Stimulated activated CD8-positive, alpha-beta memory T cell treated with anti-CD3 and anti-CD28 coated beads, Interleukin-4, amount 100 ng/mL, for 4 hours (primary cell): ENCODE data around the gene CORIN.

Source experiments
- DNase-seq, 2 donors: peaks; one replicate each; pipeline ENCODE4 v3.0.0-alpha.2; 2020; ENCODE audit warnings: low read depth in 2 of 2, low spot score in 1 of 2

CORIN gene

GRCh38 chr4:47647029-47647428, 190.8 kb downstream of the CORIN start:
- no peak for DNase-seq

- DNase-seq = no peak
These were observed 191.5 kb downstream of the CORIN start for GRCh38 chr4:47646372-47646771.

GRCh38 chr4:47643845-47644244, 194.0 kb downstream of the CORIN start:
- no peak for DNase-seq

DNA sequence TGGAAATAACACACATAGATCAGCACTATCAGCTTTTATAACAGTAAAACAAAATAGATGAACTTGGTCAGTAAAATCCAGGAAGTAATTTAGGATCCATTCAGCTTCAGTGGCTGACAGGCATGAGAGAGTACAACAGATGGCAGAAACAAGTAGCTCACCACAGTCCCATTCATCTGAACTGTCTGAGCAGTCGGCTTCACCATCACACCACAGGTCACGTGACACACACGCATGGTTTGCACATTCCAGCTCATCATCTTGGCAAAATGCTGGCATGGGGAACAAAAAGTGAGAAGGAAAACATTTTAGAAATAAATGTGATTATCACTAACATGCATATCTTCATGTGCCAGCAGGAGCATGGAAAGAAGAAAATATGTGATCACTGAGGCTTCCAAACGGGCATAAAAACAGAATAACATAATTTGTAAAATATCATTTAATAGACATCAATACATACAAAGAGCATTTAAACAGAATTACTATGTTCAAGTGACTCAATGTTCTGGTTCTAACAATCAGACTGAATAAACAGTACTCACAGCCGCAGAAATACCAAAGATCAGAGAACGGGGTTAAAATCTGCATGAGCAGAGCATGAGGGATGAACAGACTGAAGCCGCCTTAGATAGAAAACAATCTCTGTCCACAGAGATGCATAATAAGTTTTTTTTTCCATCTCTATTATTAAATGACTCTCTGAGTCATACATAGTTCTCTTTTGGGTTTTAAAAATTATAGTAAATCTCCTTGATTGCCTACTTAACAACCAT, 194.7 kb downstream of the CORIN start:
- no peak for DNase-seq

DNA sequence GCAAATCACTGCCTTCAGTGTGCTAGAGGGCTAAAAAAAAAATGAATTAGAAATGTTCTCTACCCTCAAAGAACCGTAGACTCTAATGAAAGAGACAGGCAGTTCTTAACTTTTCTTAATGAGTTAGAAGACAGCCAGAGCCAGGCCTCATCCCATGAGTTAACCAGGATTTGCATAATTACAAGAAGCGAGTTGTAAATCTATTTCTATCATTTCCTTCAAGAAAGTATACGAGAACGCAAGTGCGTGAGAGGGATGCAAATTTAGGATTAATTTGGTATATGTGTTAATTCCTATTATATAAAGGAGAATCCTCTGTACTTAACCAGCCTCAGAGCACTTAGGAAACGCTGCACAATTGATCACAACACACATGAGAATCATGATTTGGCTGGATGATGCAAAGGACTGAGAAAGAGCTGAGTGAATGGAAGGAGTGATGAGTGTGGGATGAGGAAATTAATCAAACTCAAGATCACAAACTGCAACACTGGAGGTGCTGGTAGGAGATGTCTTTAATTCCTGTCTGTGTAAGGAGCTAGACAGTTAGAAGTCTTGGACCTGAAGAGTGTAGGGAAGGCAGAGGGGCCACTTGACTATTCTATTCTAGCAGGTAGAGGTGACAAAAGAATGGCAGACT, 195.6 kb downstream of the CORIN start:
- no peak for DNase-seq

GRCh38 chr4:47641755-47642154, 196.1 kb downstream of the CORIN start:
- DNase-seq = no peak

DNA sequence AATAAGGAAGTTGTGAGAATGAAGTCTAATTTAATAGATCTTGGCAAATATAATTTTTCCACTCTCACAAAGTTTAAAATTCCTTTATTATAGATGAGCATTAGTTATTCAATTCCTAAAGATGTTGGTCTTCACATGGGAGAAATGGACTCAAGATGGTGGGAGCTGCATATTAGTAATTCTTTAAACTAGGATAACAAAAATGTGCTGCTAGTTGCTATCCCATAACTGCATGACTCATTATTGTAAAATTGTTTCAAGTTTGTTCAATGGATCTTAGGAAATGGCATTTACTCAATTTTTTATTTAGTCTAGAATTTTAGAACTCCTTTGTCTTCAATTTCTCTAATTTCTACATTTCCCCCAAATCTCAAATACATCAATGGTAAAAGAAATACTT, 197.0 kb downstream of the CORIN start:
- no peak for DNase-seq

GRCh38 chr4:47639531-47639930, 198.3 kb downstream of the CORIN start:
- DNase-seq = no peak

- no peak for DNase-seq
These were observed 206.7 kb downstream of the CORIN start for GRCh38 chr4:47631161-47631560.

- DNase-seq = no peak
These were observed 213.8 kb downstream of the CORIN start for GRCh38 chr4:47624031-47624441.

GRCh38 chr4:47621181-47621580, 216.7 kb downstream of the CORIN start:
- DNase-seq = no peak

GRCh38 chr4:47619691-47620090, 218.2 kb downstream of the CORIN start:
- no peak for DNase-seq

DNA sequence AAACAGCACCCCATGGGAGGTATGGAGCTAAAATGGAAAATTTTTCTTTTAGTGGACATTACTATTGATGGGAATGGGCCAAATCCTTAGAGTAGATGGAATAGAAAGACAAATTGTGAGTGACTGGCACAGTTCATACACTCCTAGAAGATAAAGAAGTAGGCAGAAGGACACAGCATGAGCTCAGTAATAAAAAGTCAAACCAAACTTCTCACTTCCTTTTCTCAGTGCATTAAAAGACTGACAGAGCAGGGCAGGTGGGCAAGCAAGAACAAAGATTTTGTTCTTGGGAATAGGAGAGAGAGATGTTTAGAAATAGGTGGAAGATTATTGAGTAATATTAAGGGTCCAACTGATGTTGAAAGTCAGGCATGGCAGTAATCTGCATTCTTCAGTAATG, 220.3 kb downstream of the CORIN start:
- no peak for DNase-seq

DNA sequence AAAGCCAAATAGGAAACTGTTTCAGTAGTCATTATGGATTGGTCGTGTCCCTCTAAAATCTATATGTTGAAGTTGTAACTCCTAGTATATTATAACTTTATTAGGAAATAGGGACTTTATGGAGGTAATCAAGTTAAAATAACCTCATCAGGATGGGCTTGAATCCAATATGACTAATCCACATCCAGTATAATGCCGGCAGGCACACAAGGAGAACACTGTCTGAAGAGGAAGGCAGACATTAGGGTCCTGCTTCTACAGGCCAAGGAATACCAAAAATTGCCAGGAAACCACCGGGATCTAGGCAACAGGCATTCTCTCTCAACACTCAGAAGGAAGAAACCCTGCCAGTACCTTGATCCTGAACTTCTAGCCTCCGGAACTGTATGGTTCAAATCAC, 222.5 kb downstream of the CORIN start:
- no peak for DNase-seq

- no peak for DNase-seq
These were observed 225.5 kb downstream of the CORIN start for GRCh38 chr4:47612116-47613023.

- DNase-seq = no peak
These were observed 231.4 kb downstream of the CORIN start for GRCh38 chr4:47606482-47606881.

- DNase-seq = no peak
These were observed 239.0 kb downstream of the CORIN start for GRCh38 chr4:47598896-47599295.

GRCh38 chr4:47598320-47598719, 239.5 kb downstream of the CORIN start:
- DNase-seq = no peak

GRCh38 chr4:47597696-47598095, 240.2 kb downstream of the CORIN start:
- no peak for DNase-seq

GRCh38 chr4:47590325-47590724, 247.5 kb downstream of the CORIN start:
- DNase-seq = no peak

DNA sequence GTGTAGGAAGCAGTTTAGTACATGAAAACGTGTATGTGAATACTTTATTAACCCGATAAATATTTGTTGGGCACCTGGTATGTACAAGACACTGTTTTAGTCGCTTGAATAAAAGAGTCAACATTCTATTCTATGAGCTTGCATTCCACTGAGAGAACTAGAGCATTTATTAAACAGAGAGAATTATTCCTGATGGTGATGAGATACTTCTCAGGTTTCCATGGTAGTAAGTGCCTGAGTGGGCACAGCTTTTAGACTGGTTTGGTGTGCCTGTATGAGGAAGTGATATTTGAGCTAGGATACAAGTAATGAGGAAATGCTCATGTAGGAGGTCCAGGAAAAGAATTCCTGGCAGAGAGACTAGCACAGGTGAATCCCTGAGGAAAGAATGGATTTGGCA, 258.6 kb downstream of the CORIN start:
- DNase-seq = no peak
